Right lobe of liver (tissue), 6 donors: ENCODE data around the gene SMARCE1. TPM values are rescaled to one million over a fixed set of nuclear protein-coding genes. Genes with fewer than 3 reads are reported as not detected.

Experiments
- ATAC-seq, 4 donors: fragments of 200-7000 bp; cut with Tn5 transposase; one replicate each; pipeline ENCODE4 v1.9.1; 2020; ENCODE audit warnings: mild to moderate bottlenecking in 4 of 4, moderate library complexity in 4 of 4
- DNase-seq, 3 donors: peaks; one replicate each; pipeline ENCODE4 v3.0.0-alpha.2; 2020
- H3K27ac ChIP-seq, 3 donors: fragments of 200-600 bp; one replicate each; pipeline ENCODE4 v1.8.0; 2022
- H3K27me3 ChIP-seq, 2 donors: fragments of 200-600 bp; one replicate each; pipeline ENCODE4 v1.8.0; 2022
- H3K36me3 ChIP-seq, 4 donors: fragments of 200-600 bp; sonication (generic) in 1 of 4; one replicate each; pipeline versions ENCODE4 v1.5.1 to v1.8.0; 2017 to 2022; ENCODE audit warnings: control low read depth in 1 of 4
- H3K4me1 ChIP-seq, 4 donors: fragments of 200-600 bp; sonication (generic) in 1 of 4; one replicate each; pipeline versions ENCODE4 v1.5.1 to v1.8.0; 2017 to 2022; ENCODE audit warnings: control low read depth in 1 of 4
- H3K4me3 ChIP-seq, 3 donors: fragments of 200-600 bp; one replicate each; pipeline ENCODE4 v1.8.0; 2022
- H3K9me3 ChIP-seq, 4 donors: fragments of 200-600 bp; sonication (generic) in 1 of 4; one replicate each; pipeline versions ENCODE4 v1.5.1 to v1.8.0; 2017 to 2022; ENCODE audit warnings: control low read depth in 1 of 4
- POLR2A ChIP-seq: fragments of 450-650 bp; IDR thresholded peaks from one replicate; pipeline ENCODE4 v1.6.1; 2017; ENCODE audit warnings: antibody characterized with exemption, mild to moderate bottlenecking
- WGBS: methylation state at CpG from one replicate; pipeline ENCODE4 v1.1.6; 2018; ENCODE audit warnings: low coverage, low lambda C conversion rate; ENCODE audit not compliant: insufficient coverage; ENCODE audit errors: missing lambda C conversion rate; 5-methylcytosine and 5-hydroxymethylcytosine counted together
- intact Hi-C, 2 donors: fragments of 100-400 bp; cut with DNase I; formaldehyde crosslinking; loops; one replicate each; pipeline versions ENCODE4 v1.11.2 to v1.14.1; 2022
- total RNA-seq, 6 experiments: library from RNA; depleted of rRNA in 2 of 6; stranded (reverse); fragments of >200 nt in 2 of 6; fragmentation: NEBNext Ultra II Directional in 3 of 6; extraction: Animal tissue kit (Norgen Biotek cat#: 25700) in 3 of 6; gene quantifications; one replicate each; pipeline versions ENCODE4 v1.1.0 to v1.2.4, GENCODE V29; 2016 to 2023
- TF ChIP-seq, protein P1 (sequence below), 4 donors: fragments of 200-600 bp in 3 of 4; fragments of 450-650 bp in 1 of 4; IDR thresholded peaks; one replicate each; pipeline versions ENCODE4 v1.5.1 to v1.8.0; 2016 to 2022; ENCODE audit warnings: antibody characterized with exemption in 4 of 4, mild to moderate bottlenecking in 2 of 4
- donor health status: DM: no; HTN: yes; CAD: no.
- donor health status: DM: no; HTN: no; CAD: no.
- donor health status: DM: no; HTN: no; CAD: no.
- donor health status: DM: no; HTN: yes; CAD: no.
- donor health status: DM: no; HTN: yes; CAD: no.

Gene SMARCE1
- total RNA-seq, 6 experiments from 2014 or later = 28.8 to 47.1 (median 33.5) TPM

DNA sequence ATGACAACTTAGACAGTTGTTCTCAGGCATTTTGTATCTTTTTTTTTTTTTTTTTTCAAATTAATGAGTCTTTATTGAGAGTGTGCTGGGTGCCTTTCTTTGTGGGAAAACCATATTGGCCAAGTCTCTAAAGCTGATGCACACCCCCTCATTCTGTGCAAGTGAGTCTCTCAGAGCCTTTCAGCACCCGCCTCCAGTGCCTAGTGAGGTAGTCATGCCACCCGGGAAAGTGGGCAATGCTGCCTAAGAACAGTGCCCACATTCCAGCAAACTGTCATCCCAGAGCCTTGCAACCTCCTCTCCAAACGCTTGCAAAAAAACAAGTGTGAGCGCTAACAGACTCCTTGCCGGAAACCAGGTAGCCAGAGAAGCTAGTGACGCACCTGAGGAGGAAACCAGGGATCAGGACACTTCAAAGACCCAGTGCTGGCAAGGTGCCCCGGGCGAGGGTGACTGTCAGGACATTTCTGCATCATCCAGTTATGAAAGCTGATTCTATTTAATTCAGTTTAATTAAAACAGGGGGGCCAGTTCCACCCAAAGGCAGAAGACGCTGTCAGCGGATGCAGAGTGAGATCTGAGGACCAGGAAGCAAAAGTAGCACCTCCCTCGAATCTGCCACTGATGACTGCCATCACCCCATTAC lies 34.9 kb downstream of the SMARCE1 start:
- no peaks in the 10 kb centered on the region for H3K4me1 ChIP-seq
- H3K27me3 ChIP-seq = no peaks in the 10 kb centered on the region
- DNase-seq (no peak), ATAC-seq (no peak)
- H3K36me3 ChIP-seq = no peaks in the 10 kb centered on the region
- intact Hi-C loops = no loop called here
- H3K4me3 ChIP-seq = no peak overlapping the region
- no peak overlapping the region for H3K27ac ChIP-seq
- TF ChIP-seq, protein P1, sequence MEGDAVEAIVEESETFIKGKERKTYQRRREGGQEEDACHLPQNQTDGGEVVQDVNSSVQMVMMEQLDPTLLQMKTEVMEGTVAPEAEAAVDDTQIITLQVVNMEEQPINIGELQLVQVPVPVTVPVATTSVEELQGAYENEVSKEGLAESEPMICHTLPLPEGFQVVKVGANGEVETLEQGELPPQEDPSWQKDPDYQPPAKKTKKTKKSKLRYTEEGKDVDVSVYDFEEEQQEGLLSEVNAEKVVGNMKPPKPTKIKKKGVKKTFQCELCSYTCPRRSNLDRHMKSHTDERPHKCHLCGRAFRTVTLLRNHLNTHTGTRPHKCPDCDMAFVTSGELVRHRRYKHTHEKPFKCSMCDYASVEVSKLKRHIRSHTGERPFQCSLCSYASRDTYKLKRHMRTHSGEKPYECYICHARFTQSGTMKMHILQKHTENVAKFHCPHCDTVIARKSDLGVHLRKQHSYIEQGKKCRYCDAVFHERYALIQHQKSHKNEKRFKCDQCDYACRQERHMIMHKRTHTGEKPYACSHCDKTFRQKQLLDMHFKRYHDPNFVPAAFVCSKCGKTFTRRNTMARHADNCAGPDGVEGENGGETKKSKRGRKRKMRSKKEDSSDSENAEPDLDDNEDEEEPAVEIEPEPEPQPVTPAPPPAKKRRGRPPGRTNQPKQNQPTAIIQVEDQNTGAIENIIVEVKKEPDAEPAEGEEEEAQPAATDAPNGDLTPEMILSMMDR (IDR thresholded peaks at IDR 0.05) = no peak
- TF ChIP-seq POLR2A = no peak
- no peaks in the 10 kb centered on the region for H3K9me3 ChIP-seq
- WGBS = 80% methylated on average over 9 of the region's 11 CpGs

GRCh38 chr17:40611840-40612474 lies 35.7 kb downstream of the SMARCE1 start:
- H3K4me3 ChIP-seq = no peak overlapping the region
- ATAC-seq (peak in 2 of 4 donors; percentile 19 to 21), DNase-seq (no peak)
- H3K27me3 ChIP-seq = no peaks in the 10 kb centered on the region
- intact Hi-C loops = no loop called here
- WGBS = 56% methylated on average over 7 of the region's 7 CpGs
- H3K36me3 ChIP-seq = no peaks in the 10 kb centered on the region
- TF ChIP-seq, protein P1 (IDR thresholded peaks at IDR 0.05) = no peak
- no peak for TF ChIP-seq POLR2A
- H3K4me1 ChIP-seq = no peaks in the 10 kb centered on the region
- H3K27ac ChIP-seq = no peak overlapping the region
- no peaks in the 10 kb centered on the region for H3K9me3 ChIP-seq

- Histone ChIP-seq H3K27me3 (no peaks in the 10 kb centered on the region), H3K4me3 (no peak overlapping the region), H3K4me1 (no peaks in the 10 kb centered on the region), H3K9me3 (no peaks in the 10 kb centered on the region), H3K27ac (no peak overlapping the region), H3K36me3 (no peaks in the 10 kb centered on the region)
- TF ChIP-seq POLR2A = no peak
- TF ChIP-seq, protein P1 (IDR thresholded peaks at IDR 0.05) = no peak
- no peak for ATAC-seq
- WGBS = 54% methylated on average over 2 of the region's 2 CpGs
- intact Hi-C loops = no loop called here
- DNase-seq = no peak
Measured at GRCh38 chr17:40610359-40610758, 37.3 kb downstream of the SMARCE1 start.

DNA sequence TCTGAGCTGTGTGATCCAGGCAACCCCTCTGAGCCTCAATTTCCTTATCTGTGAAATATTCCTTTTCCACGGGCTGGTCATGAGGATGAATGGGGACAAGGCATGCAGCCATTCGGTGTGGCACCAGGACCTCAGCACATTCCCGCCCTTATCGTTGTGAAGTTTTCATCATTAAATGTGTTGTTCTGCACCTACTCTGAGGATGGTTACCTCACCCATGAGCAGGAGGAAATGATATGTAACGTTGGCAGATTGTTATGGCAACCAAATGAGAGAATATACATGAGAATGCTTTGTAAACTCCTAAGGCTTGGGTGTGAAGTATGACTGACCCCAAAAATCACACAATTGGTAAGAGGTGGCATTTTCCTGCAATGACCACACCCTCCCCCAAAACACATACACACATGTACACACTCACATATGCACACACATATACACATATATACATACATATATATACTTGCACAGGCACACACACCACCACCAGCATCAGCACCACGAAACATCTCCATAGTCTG lies 39.5 kb downstream of the SMARCE1 start:
- TF ChIP-seq POLR2A = no peak
- TF ChIP-seq, protein P1 (IDR thresholded peaks at IDR 0.05) = no peak
- intact Hi-C loops = no loop called here
- WGBS = 70% methylated on average over 6 of the region's 6 CpGs
- Histone ChIP-seq H3K27me3 (no peaks in the 10 kb centered on the region), H3K4me1 (no peaks in the 10 kb centered on the region), H3K27ac (no peak overlapping the region), H3K4me3 (no peak overlapping the region), H3K9me3 (no peaks in the 10 kb centered on the region), H3K36me3 (no peaks in the 10 kb centered on the region)
- DNase-seq (no peak), ATAC-seq (no peak)
